HuH-7.5 (cell line): Measurements from ENCODE around the gene RINT1.
A peak's percentile ranks its signal among the peaks of the same experiment; 100 is the strongest.
"Not testable (repeated sequence)": the region's sequence is repeated elsewhere in the genome, so short reads cannot be mapped to it uniquely, and the experiment has no call there.

Source experiments
- DNase-seq: peaks from one replicate; pipeline ENCODE4 v3.0.0; 2011; ENCODE audit warnings: low spot score

Gene RINT1

DNA sequence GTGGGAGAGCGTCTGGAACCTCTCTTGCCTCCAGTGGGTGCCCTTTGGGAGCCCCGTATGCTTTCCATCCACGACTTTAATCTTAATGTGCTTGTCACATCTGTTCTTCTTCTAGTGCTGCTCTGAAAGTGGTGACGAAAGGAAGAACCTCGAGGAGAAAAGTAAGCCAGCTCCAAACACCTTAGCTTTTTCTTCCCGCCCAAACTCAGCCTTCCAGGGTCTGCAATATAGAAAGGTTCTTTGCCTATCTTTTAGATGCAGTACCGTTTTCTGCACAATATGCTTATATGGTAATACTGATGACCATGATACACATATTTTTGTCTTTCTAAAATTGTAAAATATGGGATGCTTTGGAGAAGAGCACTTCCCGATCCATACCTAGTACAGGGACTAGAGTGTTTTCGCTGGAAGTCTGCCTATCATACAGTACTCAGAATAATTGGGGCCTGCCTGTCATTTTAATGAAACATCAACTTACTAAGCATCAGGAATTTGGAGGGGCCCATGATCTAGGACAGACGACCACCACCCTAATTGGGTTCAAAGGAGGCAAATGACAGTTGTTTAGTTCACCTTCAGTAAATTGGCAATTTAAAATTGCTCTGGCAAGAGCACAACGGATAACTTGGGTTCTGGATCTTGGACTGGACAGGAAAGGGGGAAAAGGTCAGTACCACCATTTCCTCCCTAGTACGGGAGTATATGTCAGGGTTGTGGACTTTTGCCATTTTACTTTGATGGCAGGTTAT, 884 bp downstream of the RINT1 start:
- no peak for DNase-seq

DNA sequence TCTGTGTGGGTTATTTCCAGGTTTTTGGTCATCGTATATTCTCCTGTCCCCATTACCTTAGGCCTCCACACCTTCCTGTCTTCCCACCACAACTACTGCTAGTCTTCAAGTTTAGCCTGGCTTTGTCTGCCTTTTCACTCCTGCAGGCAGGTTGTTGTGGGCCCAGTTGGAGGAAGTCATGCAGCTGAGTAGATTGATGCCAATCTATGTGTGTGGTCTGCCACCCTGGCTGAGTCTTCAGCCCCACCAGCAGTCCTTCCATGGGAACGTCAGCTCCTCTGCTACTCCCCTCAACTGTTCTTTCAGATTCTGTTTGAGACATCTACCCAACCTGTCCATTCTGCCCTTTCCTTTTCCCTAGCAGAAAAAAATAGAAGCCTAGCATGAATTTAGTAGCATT, 6.3 kb downstream of the RINT1 start:
- no peak for DNase-seq

DNA sequence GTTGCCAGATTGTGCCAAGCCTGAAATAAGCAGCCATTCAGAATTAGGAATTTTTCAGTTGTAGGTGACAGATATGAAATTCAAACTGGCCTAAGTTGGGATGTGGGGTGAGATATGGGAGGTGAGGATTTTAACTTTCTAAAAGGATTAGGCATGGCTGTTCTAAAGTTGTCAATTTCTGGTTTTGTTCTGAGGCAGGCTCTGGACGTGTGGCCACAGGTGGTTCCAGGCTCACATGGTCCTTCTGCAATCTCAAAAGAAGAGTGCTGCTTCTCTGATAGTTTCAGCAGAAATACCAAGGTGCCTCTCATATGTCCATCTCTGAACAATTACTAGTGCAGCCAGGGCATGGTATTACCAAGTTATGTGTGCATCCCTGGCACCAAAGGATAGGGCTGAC, 27.9 kb downstream of the RINT1 start:
- DNase-seq: no peak

DNA sequence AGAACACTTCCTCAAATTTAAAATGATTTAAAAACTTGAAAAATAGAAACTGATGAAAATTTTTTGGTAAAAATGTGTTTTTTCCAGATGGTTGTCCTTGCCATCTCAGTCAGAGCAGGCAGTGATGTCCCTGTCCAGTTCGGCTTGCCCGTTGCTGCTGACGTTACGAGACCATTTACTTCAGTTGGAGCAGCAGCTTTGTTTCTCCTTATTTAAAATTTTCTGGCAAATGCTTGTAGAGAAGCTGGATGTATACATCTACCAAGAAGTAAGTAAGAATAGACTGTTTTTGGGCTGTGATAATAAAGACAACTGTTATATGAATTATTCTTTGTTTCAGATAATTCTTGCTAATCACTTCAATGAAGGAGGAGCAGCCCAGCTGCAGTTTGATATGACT, 33.2 kb downstream of the RINT1 start:
- no peak for DNase-seq

DNA sequence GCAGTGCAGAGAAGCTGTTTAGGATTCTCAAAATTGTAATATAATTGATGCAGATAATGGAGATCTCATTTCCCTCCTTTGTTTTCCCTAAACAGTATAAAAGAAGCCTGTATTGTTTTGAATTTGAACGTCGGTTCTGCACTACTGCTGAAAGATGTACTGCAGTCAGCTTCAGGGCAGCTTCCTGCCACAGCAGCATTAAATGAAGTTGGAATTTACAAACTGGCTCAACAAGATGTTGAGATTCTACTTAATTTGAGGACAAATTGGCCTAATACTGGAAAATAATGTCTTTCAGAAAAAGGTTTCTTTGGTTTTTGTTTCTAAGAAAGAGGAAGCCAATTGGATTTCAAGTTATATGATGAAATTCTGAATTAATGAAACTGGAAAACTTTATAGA, 35.0 kb downstream of the RINT1 start:
- DNase-seq: no peak

DNA sequence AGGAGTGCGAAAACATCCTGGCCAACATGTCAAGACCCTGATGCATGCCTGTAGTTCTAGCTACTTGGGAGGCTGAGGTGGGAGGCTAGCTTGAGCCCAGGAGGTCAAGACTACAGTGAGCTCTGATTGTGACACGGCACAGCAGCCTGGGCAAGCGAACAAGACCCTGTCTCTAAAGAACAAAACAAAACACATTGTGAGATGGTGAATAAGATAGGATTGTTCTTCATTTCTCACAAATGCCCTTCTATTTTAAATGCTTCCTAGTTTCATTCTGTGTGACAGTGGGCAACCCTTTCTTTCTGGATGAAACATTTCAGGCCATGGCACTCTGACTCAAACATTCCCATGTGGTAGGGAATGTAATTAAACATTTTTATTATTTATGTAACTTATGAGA, 35.8 kb downstream of the RINT1 start:
- DNase-seq: no peak

DNA sequence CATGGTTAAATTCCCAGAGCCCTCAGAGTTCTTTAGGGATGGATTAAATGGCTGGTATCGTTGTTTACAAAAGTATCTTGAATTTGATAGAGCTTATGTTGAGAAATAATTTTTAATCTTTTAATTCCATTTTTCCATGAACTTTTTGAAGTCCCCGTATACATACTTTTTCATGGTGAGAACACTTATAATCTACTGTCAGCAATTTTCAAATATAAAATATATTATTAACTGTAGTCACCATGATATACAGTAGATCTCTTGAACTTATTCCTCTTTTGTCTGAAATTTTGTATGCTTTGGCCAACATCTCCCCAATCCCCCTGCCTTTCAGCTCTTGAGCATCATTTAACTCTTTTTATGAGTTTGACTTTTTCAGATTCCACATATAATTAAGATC, 39.9 kb downstream of the RINT1 start:
- no peak for DNase-seq

DNA sequence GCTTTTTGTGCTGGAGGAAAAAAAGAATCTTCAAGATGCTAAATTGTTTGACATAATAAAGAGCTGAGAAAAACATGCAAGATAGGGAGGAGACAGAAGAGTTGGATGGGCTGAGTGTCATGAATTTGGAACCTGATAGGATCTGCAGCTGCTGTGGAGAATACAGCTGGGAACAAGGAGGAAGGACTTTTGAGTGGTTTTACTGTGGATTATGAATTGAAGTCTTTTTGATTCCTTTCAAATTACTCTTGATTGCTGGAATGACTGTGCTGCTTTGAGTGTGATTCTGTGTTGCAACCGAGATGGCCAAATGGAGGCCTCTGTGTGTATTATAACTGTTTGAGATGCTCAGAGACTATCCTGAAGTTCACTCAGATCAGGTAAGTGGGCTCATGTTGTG, 45.2 kb downstream of the RINT1 start:
- DNase-seq: no peak

DNA sequence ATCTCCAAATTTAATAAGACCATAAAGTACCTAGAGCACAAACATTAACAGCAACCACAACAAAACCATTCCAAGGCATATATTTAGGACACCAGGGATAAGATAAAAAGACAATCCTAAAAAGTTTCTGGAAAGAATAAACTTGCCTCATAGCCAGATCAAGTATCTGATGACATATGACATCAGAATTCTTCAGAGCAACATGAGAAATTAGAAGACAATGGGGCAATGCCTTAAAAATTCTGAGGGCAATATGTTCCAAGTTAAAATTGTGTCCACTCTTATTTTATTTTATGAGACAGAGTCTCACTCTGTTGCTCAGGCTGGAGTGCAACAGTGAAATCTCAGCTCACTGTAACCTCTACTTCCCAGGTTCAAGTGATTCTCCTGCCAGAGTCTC, 46.5 kb downstream of the RINT1 start:
- DNase-seq: no peak

DNA sequence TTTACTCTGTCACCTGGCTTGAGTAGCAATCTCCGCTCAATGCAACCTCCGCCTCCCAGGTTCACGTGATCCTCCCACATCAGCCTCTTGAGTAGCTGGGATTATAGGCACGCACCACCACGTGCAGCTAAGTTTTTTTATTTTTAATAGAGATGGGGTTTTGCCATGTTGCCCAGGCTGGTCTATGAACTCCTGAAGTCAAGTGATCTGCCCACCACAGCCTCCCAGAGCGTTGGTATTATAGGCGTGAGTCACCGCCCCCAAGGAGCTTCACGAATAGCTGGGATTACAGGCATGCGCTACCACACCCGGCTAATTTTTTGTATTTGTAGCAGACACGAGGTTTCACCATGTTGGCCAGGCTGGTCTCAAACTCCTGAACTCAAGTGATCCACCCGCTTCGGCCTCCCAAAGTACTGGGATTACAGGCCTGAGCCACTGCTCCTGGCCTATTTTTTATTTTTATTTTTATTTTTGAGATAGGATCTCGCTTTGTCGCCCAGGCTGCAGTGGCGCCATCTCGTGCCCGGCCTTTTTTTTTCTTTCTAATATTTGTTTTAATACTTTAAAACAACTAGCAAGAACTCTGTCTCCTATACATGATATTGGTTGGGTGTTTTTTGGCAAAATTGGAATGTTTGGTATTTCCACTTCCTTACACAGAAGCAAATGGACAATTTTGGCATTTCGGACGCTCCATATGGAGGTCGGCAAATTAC, 48.2 kb downstream of the RINT1 start:
- DNase-seq: no peak

DNA sequence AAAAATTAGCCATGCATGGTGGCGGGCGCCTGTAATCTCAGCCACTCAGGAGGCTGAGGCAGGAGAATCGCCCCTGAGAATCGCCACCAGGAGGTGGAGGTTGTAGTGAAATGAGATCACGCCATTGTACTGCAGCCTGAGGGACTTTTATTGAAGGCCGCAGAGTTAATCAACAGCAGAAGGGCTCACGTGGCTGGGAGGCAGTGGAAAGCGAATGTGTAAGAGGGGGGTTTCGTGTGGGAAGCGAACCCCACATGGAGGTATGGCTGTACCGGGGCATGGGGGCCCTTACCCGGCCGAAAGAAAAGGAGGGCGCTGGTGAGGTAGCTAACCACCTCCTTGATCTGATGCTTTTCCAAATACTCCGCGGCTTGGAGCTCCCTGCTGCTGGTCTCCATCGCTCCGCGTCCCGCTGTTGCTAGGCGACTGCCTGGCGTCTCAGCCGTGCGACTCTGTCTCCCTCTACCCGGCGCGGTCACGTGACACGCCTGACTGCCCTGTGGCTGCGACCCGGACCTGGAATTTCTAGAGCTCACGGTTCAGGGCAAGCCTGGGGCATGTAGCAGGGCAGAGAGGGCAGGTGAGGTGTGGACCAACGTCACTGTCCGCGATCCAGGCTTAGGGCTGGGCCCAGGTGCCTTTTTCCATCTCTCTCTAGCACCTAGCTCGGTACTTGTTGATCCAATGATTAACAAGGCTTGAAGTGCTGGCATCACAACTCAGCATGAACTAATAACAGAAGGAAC, 49.2 kb downstream of the RINT1 start, which contains the start of gene EFCAB10:
TSS of gene EFCAB10 (minus strand) at position 428 of the 746 bp plus-strand sequence. CDS start at position 398, 30 bp downstream.
- DNase-seq: peak; percentile 90

DNA sequence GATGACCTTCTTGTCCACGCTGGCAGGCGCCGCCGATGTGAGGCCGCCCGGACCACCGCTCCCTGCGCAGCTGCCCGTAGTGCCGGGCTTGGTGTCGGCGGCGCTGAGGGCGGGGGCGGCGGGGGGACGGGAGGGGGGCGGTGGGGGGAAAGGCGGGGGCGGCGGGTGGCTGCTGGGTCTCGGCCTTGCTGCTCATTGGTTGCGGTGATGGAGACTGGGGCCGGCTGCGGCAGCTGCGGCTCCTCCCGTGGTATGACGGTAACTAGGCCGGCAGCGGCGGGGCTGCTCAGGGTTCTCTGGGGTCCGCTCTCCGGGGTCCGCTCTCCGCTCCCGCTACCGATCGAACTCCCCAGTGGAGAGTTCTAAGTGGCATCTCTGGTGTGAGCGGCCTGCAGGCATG, 51.1 kb downstream of the RINT1 start:
- no peak for DNase-seq

DNA sequence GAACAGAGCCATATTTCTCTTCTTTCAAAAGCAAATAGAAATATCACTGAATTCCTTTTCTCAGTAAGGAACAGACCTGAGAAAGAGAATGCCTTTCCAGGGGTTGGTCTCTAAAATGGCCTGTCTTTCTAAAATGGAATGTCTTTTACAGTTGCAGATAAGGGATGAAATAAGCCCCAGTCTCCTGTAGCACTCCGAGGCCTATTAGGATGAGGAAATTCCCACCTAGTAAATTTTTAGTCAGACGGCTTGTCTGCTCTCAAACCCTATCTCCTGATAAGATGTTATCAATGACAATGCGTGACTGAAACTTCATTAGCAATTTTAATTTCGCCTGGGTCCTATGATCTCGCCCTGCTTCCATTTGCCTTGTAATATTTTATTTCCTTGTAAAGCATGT, 52.2 kb downstream of the RINT1 start:
- DNase-seq: no peak

DNA sequence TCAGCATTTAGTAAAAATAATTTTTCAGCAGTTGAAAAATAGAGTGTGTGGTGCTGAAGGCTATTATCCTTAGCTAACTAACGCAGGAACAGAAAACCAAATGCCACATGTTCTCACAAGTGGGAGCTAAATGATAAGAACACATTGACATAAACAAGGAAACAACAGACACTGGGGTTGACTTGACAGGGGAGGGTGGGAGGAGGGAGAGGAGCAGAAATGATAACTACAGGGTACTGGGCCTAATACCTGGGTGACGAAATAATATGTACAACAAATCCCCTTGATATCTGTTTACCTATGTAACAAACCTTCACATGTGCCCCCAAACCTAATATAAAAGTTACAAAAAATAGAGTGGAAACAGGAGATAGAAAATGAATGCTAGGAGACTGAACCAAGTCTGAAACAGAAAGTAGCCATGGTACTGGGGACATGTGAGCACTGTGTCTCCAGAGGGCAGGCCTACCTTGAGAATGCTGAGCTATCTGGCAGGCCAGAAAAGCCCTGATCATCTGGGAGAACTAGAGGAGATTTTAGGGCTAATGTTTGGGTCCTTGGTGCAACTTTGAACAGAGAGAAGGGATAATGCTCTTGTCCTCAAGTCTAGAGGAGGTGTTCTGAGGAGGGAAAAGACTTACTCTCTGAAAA, 54.0 kb downstream of the RINT1 start:
- no peak for DNase-seq

DNA sequence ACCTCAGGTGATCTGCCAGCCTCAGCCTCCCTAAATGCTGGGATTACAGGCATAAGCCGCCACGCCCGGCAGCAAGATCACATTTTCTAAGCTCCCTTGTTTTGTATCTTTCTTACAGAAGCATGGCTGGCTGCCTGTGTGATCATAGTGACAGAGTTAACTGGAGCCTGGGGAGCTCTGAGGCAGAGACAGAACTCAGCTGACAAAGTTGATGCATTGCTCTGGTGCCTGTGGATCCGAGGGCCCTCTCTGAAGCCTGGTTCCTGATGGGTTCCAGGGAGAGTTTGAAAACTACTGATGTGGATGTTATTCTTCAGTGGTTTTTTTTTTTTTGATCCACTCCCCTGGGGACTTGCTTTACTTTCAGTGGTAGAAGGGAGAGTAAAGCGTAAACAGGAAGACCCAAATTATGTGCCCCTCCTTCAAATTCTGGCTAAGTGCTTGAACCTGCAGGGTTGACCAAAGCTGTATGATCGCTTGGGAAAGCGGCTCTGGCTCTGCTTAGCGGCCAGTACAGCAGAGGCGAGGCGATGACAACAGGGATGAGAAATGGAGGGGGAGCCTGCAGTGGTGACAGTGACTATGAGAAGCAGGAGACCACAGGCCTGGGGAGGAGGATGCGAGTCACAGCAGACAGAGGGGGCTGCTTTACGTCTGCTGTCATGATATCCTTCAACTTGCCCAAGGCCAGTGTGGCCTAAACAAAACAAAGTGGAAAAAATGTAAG, 56.1 kb downstream of the RINT1 start:
- DNase-seq: no peak

DNA sequence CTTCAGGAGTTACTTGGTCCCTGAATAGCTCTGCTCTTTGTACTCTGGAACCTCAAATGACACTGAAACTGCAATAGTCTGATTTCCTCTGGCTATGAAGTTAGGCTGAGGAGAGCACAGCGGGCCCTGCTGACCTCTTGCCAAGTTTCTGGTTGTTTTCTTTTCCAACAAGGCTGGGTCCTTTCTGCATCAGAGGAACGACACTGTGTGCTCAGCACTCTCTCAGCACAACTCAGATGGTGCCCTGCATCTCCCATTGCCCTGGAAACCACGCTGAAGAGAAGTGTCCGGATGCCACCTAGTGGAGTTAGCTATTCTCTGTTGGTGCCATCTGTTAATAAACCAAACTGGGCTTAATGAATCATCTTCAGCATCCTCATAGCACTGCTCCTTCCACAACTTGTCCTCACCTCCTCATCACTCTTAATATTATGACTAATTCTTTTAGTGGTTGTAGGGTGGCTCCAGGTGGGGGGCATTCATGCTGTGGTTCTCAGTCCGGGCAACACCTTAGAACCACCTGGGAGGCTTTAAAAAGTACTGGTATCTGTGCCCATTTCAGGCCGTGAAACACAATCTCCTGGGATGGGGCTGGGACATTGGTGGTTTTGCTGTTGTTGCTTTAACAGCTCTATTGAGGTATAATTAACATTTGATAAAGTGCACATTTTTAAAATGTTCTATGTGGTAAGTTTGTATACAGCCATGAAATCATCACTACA, 57.5 kb downstream of the RINT1 start:
- DNase-seq: peak; percentile 61

DNA sequence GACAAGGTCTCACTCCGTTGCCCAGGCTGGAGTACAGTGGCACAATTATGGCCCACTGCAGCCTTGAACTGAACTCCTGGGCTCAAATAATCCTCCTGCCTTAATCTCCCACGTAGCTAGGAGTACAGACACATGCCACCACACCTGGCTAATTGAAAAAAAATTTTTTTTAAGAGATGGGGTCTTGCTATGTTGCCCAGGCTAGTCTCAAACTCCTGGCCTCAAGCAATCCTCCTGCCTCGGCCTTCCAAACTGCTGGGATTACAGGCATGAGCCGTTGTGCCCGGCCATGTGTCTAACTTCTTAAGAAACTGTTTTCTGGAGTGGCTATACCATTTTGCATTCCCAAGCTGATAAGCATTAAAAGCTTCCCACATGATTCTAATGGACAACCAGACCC, 58.8 kb downstream of the RINT1 start:
- no peak for DNase-seq

DNA sequence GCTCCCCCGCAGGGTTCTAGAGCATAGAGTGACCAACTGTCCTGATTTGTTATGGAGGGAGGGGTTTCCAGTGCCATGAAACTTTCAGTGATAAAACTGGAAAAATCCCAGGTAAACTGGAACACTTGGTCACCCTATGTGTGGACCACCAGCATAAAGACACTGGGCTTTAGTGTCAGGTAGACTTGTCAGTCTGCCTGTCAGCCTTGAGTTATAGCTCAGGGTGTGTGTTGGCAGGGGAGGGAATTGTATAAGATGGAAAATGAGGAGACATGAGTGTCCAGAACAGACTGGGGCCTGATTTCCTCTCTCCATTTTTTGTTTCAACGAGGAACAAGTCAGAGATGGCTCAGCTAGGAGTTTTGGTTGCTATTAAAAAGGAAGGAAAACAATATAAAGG, 59.5 kb downstream of the RINT1 start:
- no peak for DNase-seq

DNA sequence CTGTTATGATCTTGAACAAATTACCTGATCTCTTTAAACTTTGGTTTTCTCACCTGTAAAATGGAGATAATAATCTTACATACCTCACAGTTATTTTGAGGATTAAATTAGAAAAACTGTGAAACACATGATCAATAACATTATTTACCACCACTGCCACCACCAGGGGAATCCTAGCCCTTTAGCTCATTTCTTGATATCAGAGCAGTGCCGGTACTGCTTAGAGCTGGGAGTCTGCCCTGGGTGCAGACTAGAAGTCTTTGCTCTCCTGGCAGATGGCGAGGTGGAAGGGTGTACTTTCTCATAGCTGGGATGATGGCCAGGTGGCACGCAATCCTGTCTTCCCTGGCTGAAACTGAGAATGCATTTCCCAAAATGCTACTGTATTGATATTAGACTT, 62.0 kb downstream of the RINT1 start:
- no peak for DNase-seq

DNA sequence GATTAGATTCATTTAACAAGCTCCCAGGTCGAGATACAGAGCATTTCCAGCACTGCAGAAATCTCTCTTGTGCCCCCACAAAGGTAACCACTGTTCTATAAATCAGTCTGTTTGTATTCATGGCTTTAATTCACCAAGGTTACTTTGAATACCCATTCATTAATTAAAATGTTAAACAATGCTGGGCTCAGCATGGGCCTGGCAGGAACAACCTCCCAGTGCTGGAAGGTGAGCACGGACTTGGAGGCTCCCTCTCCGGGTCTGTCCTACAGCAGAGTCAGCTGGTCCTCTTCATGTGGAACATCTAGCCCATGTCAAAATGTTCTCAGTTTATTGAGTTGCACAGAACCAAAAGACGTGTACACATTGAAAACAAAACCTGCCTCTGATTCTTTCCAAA, 64.9 kb downstream of the RINT1 start:
- no peak for DNase-seq

DNA sequence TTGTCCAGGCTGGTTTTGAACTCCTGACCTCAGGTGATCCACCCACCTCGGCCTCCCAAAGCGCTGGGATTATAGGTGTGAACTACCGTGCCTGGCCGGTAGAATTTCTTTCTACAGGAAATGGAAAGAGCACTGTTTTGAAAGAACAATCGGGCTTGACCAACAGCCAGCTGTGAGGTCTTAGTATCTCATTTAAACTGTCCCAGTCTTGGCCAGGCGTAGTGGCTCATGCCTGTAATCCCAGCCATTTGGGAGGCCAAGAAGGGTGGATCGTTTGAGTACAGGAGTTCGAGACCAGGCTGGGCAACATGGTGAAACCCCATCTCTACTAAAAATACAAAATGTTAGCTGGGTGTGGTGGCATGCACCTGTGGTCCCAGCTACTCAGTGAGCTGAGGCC, 67.1 kb downstream of the RINT1 start:
- not testable (repeated sequence) for DNase-seq
